K562 (cell line): ENCODE measurements around the gene GDF15. TPM values are rescaled to one million over a fixed set of nuclear protein-coding genes. Genes with fewer than 3 reads are reported as not detected.

Source experiments
- HIVEP1 ChIP-seq: fragments of 250-450 bp; sonication (Bioruptor Pico); IDR thresholded peaks from 2 replicates; pipeline ENCODE4 v1.4.0; 2020; ENCODE audit warnings: mild to moderate bottlenecking
- HOXB6 ChIP-seq: fragments of 250-450 bp; sonication (Bioruptor Pico); IDR thresholded peaks from 2 replicates; pipeline ENCODE4 v1.5.1; 2022; ENCODE audit warnings: mild to moderate bottlenecking, borderline replicate concordance
- IRF9 ChIP-seq: fragments of 450-650 bp; IDR thresholded peaks from 2 replicates; pipeline ENCODE4 v1.6.1; 2016; ENCODE audit warnings: missing biosample characterization, missing genetic modification characterization
- MAFF ChIP-seq: IDR thresholded peaks from 2 replicates; pipeline ENCODE4 v1.6.1; 2012; ENCODE audit warnings: low read length, improper control_type of control experiment
- SMARCE1 ChIP-seq: fragments of 450-650 bp; IDR thresholded peaks from 2 replicates; pipeline ENCODE4 v1.7.1; 2016; ENCODE audit warnings: mild to moderate bottlenecking
- ZNF79 ChIP-seq: fragments of 250-450 bp; sonication (Bioruptor Pico); IDR thresholded peaks from 2 replicates; pipeline ENCODE4 v1.4.0; 2020; ENCODE audit warnings: low read depth, mild to moderate bottlenecking, moderate library complexity
- polyA plus RNA-seq, 8 experiments: library from polyadenylated mRNA; depleted of rRNA in 4 of 8; stranded (reverse) in 5 of 8; unstranded in 3 of 8; fragments of >200 nt; fragmentation: Nextera tagmentation in 2 of 8; fragmentation: Illumina TruSeq in 1 of 8; extraction: Ambion mirVana in 2 of 8; extraction: Trizol in 1 of 8; gene quantifications; 2 replicates each; pipeline versions ENCODE4 v1.2.1 to v1.2.3, GENCODE V29; 2011 to 2014; ENCODE audit warnings: inconsistent platforms in 1 of 8, missing spikeins in 1 of 8
- total RNA-seq, 7 experiments: library from RNA; depleted of rRNA in 6 of 7; stranded (reverse); fragments of >200 nt in 6 of 7; fragmentation: Illumina TruSeq in 2 of 7; extraction: Trizol in 2 of 7; gene quantifications; 2 replicates each; pipeline versions ENCODE4 v1.2.1 to v1.2.3, GENCODE V29; 2011 to 2021; ENCODE audit warnings: low replicate concordance in 1 of 7
- TF ChIP-seq, protein P1 (sequence below): sonication (generic); formaldehyde crosslinking; IDR thresholded peaks from 2 replicates; pipeline ENCODE4 v1.8.0; 2022; ENCODE audit warnings: missing genetic modification reagents, mild to moderate bottlenecking, borderline replicate concordance
- TF ChIP-seq, protein P2 (sequence below): fragments of 250-450 bp; sonication (Bioruptor Pico); IDR thresholded peaks from 2 replicates; pipeline ENCODE4 v1.8.0; 2022; ENCODE audit warnings: moderate library complexity, mild to moderate bottlenecking, inconsistent platforms
- TF ChIP-seq, protein P3 (sequence below), 2 experiments: fragments of 450-650 bp; formaldehyde crosslinking in 1 of 2; IDR thresholded peaks; 2 replicates each; pipeline versions ENCODE4 v1.4.0 to v1.6.1; 2014 to 2020; ENCODE audit warnings: mild to moderate bottlenecking in 2 of 2, borderline replicate concordance in 1 of 2, low read depth in 1 of 2

Gene GDF15
- total and polyA plus RNA-seq, 9 of the 15 experiments (the other 6 are each of a cell fraction or from before 2014, with no cell fraction given): 2.3 to 82.4 (median 12.5) TPM

- TF ChIP-seq MAFF (no peak), SMARCE1 (peak; percentile 68; the same call in 1 of the 2 replicates), HOXB6 (CRISPR knock-in tag) (no peak), IRF9 (no peak), ZNF79 (CRISPR knock-in tag) (peak; percentile 51), HIVEP1 (CRISPR knock-in tag) (peak; percentile 85)
- TF ChIP-seq, protein P1, sequence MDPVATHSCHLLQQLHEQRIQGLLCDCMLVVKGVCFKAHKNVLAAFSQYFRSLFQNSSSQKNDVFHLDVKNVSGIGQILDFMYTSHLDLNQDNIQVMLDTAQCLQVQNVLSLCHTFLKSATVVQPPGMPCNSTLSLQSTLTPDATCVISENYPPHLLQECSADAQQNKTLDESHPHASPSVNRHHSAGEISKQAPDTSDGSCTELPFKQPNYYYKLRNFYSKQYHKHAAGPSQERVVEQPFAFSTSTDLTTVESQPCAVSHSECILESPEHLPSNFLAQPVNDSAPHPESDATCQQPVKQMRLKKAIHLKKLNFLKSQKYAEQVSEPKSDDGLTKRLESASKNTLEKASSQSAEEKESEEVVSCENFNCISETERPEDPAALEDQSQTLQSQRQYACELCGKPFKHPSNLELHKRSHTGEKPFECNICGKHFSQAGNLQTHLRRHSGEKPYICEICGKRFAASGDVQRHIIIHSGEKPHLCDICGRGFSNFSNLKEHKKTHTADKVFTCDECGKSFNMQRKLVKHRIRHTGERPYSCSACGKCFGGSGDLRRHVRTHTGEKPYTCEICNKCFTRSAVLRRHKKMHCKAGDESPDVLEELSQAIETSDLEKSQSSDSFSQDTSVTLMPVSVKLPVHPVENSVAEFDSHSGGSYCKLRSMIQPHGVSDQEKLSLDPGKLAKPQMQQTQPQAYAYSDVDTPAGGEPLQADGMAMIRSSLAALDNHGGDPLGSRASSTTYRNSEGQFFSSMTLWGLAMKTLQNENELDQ (CRISPR knock-in tag): no peak
- TF ChIP-seq, protein P2, sequence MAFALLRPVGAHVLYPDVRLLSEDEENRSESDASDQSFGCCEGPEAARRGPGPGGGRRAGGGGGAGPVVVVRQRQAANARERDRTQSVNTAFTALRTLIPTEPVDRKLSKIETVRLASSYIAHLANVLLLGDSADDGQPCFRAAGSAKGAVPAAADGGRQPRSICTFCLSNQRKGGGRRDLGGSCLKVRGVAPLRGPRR: peak; percentile 86; the same call in 1 of the 2 replicates
- TF ChIP-seq, protein P3, sequence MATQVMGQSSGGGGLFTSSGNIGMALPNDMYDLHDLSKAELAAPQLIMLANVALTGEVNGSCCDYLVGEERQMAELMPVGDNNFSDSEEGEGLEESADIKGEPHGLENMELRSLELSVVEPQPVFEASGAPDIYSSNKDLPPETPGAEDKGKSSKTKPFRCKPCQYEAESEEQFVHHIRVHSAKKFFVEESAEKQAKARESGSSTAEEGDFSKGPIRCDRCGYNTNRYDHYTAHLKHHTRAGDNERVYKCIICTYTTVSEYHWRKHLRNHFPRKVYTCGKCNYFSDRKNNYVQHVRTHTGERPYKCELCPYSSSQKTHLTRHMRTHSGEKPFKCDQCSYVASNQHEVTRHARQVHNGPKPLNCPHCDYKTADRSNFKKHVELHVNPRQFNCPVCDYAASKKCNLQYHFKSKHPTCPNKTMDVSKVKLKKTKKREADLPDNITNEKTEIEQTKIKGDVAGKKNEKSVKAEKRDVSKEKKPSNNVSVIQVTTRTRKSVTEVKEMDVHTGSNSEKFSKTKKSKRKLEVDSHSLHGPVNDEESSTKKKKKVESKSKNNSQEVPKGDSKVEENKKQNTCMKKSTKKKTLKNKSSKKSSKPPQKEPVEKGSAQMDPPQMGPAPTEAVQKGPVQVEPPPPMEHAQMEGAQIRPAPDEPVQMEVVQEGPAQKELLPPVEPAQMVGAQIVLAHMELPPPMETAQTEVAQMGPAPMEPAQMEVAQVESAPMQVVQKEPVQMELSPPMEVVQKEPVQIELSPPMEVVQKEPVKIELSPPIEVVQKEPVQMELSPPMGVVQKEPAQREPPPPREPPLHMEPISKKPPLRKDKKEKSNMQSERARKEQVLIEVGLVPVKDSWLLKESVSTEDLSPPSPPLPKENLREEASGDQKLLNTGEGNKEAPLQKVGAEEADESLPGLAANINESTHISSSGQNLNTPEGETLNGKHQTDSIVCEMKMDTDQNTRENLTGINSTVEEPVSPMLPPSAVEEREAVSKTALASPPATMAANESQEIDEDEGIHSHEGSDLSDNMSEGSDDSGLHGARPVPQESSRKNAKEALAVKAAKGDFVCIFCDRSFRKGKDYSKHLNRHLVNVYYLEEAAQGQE (IDR thresholded peaks at IDR 0.05; ENCODE audit: borderline replicate concordance): no peak
- TF ChIP-seq, protein P3 (CRISPR knock-in tag; IDR thresholded peaks at IDR 0.05; ENCODE audit: low read depth): peak; percentile 74; the same call in 1 of the 2 replicates
Observed at GRCh38 chr19:18415178-18415867, 29.4 kb downstream of the GDF15 start (continued).
